GM21786 (cell line): Measurements from ENCODE around the gene BIN2.
"Not testable (repeated sequence)": the region's sequence is repeated elsewhere in the genome, so short reads cannot be mapped to it uniquely, and the experiment has no call there.

Source experiments
- ATAC-seq: cut with Tn5 transposase; IDR thresholded peaks from one replicate; pipeline ENCODE4 v1.9.1; 2021; ENCODE audit not compliant: unreplicated experiment

Gene BIN2

DNA sequence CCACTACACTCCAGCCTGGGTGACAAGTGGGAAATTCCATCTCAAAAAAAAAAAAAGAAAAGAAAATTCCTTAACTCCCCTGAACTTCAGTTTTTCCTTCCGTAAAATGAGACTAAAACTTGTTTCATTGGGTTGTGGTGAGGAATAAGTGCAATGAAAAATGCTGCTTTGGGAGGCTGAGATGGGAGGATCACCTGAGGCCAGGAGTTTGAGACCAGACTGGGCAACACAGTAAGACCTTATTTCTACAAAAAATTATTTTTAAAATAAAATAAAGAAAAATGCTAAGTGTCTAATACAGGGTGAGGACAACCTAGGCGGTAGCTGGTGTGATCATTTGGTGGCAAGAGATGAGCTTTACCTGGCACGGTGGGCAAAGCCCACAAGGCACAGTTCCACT is 60.6 kb downstream of the BIN2 start:
- ATAC-seq, result no peak

DNA sequence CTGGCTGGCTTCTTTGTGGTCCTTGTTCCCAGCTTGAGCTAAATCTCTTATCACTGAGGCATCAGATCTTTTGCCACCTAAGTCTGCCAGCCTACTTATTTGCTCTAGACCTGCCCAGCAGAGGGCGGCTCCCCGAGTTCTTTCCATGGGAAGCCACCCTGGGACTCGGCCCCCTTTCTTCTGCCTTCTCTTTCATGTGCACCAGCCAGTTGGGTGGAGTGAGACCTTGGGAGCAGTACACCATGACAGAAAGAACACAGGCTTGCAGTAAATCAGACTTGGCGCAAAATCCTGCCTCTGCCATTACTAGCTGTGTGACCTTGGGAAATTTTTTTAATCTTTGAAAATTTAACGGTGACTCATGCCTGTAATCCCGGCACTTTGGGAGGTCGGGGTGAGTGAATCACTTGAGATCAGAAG is 61.2 kb downstream of the BIN2 start:
- ATAC-seq, result no peak

DNA sequence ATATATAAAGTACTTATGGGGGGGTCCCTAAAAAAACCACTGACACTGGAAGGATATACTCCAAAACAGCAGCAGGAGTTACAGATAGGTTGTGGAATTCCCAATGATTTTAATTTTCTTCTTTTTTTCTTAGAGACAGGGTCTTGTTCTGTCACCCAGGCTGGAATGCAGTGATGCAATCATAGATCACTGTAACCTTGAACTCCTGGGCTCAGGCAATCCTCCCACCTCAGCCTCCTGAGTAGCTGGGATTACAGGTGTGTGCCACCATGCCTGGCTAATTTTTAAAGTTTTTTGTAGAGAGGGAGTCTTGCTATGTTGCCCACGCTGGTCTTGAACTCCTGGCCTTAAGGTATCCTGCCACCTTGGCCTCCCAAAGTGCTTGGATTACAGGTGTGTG is 64.4 kb downstream of the BIN2 start:
- ATAC-seq, result not testable (repeated sequence)

DNA sequence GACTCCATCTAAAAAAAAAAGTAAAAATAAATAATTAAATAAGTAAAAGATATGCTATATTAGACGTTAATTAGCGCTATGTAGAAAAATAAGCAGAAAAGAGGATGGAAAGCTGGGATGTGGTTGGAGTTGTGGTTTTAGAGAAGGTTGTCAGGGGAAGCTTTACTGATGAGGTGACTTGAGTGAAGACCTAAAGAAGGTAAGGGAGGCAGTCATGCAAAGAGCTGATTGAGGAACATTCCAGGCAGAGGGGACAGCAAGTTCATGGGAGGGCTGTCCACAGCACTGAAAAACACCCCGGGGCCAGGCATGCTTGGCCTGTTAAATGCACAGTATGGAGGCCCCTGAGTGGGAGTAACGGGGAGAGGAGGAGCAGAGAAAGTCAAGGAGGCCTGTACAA is 69.4 kb downstream of the BIN2 start:
- no peak for ATAC-seq

DNA sequence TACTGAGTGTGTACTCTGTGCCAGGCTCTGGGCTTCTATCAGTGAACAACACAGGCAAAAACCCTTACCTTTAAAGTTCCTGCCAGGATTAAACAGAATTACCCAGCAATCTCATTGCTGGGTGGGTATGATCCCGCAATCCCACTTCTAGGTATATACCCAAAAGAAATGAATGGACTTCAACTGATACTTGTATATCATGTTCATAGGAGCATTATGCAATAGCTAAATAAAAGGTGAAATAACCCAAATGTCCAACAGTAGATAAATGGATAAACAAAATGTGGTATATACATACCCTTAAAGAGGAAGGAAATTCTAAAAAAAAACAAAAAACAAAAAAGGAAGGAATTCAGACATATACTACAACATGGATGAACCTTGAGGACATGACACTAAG is 70.7 kb downstream of the BIN2 start:
- no peak for ATAC-seq

DNA sequence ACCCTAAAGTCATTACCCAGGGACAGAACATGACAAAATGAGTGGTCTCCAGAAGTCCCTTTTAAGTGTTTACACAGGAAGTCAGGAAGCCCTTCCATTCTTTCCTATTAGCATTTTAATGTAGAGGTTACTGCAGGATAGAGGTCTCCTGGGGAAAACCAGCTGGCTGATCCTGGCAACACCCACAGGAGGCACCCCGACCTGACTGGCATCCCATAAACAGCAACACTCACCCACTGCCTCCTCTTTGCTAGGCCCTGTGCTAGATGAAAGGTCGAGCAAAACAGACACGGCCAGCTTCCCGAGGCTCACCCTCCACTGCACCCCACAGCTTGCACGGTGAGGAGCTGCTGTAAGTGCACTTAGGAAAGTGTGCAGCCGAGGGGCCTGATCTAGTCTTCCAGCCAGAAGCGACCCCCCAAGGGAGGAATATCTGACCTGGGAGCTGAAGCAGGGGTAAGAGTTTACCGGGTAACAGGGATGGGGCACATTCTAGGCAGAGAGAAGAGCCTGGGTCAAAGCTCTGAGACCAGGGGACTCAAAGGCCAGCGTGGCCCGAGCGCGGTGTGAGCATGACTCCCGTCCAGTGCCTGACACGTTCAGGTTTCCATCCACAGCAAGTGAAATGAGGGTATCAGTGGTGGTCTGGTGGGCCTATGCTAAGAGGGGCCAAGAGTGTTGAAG is 76.3 kb downstream of the BIN2 start:
- ATAC-seq, result no peak

DNA sequence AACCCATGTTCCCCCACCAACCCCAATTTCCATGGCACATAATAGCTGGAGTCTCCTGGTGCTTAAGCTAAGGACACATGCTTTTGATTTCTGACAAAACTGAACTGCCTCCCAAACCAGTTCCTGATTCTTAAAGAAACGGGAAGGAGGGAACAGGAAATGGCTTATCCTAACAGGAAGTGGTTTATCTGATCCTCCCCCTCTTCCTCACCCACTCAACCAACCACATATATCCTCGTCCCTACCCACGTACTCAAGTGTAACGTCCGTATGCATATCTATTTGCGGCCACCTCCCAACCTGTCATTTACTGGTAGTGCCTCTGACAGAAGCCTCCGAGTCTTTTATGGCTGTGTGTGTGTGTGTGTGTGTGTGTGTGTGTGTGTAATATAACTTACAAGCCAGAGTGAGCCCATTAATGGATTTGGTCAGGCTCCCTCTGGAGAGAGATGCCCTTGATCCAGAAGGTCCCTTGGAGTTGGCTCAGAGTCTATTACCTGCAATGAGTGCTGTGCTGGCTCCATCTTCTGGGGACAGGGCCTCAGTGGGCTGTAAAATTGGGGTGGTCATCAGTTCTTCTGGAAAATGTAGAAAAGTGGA is 77.6 kb downstream of the BIN2 start:
- no peak for ATAC-seq

DNA sequence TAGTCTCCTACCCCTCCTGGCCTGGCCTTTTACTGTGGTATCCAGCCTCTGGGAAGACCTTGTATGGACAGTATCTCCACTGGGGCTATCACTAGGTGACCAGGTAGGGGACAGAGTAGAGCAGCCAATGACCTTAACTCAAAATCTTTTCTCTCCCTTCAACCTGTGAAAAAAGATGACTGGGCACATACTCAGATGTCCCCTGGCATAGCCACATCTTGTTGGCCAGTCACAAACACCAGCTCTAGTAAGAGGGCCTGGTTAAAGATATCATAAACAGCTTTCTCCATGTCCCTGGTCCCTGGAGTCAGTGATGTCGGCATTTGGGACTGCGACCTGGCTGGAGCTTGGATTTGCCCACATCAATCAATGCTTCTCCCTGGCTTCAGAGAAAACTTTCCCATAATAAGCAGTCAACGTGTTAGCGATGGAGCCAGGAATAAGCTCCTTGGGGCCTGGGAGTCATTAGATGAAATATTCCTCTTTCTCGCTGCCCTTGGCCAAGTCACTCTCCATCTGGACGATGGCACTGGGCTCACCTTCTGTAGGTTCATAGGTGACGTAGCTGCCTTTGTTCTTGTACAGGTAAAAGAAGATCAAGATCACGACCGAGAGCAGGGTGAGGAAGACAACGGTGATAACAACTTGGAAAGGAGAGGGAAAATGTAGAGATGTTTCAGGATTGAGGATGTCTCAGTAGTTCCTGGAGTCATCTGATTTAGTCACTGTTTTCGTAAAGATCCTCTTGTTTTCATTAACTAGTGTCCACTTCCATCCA is 78.3 kb downstream of the BIN2 start:
- ATAC-seq, result no peak

DNA sequence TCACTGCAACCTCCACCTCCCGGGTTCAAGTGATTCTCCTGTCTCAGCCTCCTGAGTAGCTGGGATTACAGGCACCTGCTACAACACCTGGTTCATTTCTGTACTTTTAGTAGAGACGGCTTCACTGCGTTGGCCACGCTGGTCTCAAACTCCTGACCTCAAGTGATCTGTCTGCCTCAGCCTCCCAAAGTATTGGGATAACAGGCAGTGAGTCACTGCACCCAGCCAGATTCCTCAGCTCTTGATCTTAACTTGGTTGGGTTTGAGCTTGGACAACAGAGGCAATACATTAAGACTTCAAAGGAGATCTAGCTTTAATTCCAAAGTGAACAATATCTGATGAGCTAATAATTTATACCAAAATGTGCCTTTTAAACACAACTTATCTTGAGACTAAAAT is 79.7 kb downstream of the BIN2 start:
- ATAC-seq, result no peak

DNA sequence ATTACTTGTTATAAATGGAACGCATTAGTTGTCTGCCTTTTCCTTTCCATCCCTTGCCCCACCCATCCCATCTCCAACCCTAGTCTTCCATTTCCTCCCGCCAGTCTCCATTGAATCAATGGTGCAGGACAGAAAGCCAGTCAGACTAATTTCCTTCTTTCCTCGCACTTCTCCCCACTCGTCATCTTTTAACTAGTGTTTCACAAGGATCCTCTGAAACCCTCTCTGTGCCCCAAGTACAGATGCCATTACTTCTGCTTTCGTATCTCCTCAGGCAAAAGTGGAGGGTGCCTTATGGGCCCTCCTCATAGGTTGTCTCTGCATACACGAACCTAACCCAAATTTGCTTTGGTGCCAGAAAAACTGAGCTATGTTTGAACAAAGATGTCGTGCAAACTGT is 81.1 kb downstream of the BIN2 start:
- no peak for ATAC-seq

DNA sequence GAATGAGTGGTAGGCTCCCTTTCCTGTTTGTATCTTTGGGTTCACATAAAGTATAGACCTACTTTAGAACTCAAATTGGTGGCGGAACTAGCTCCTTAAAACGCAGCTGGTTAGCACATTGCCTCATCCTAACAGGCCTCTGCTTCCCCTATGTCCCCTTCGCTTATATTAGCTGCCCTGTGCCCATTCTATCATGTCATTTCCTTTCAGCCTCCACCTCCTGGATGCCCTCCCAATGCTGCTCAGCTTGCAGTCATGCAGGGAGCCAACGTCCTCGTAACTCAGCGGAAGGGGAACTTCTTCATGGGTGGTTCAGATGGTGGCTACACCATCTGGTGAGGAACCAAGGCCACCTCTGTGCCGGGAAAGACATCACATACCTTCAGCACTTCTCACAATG is 81.9 kb downstream of the BIN2 start:
- ATAC-seq, result no peak

DNA sequence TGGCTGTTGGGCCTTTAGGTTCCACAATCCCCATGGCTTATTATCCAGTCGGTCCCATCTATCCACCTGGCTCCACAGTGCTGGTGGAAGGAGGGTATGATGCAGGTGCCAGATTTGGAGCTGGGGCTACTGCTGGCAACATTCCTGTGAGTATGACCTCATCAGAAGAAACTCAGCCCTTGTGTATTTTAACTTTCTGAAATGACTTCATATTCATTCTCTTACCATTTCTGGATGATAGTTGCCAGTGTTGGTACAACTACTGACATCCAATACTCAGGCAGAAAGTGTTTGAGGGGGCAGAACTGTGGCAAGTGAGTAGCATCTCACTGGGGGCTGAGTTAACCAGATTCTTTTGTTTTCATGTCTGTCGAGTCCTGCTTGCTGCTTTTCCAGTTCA is 83.0 kb downstream of the BIN2 start:
- no peak for ATAC-seq

DNA sequence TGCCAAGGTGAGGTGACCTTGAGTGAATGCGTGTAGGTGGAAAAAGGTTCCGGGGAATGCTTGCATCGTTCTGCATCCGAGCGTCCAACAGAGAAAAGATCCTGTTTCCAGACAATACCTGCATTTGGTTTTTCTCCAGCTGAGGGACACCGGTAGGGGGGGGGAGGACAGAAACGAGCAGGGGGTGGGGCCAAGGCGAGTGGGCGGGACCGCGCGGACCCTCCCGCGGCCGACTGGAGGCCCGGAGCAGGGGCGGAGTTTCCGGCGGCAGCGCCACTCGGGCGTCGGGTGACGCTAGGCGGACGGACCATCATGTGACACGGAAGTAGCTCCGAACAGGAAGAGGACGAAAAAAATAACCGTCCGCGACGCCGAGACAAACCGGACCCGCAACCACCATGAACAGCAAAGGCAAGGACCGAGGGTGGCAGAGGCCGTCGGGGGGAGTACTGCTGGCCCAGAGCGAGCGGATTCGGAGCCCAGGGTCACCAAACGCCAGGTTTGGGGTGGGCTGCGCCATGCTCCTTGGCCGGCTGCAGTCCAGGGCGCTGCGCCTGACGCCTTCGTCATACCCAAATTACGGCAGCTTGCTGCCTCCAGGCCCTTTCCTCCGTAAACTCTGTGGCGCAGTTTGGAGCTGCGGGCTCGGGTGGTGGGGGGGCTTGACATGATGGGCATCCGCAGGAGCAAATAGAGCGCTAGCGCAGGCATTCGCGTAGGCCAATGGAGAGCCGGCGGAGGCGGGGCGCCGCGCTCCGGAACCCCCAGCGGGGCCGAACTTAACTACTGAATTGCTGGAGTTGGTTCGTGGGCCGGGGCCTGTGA is 85.3 kb downstream of the BIN2 start, which contains the start of gene DAZAP2:
Gene DAZAP2 (plus strand): TSS at position 317 of the 825 bp plus-strand sequence. CDS start 82 bp downstream, at position 399.
- peak; percentile 91 for ATAC-seq

DNA sequence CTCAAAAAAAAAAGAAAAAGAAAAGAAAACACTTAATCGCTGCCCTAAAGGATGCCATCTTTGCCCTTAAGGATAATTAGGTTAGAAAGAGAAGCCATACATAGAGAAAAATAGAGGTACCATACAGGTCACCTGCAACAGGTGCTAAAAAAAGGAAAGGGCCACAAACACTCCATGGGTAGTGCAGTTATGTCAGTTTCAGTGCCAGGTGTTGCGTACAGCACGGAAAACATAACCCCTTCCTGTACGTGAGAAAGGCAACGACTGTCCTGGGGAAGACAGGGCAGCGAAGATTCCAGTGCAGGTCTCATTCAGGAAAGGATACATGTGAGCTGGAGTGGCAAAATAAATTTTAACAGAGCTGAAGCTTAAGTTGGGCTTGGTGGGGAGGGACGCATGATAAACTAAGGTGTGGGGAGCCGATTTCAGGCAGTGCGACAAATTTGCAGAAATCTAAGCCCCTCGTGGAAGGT is 85.9 kb downstream of the BIN2 start:
- no peak for ATAC-seq

DNA sequence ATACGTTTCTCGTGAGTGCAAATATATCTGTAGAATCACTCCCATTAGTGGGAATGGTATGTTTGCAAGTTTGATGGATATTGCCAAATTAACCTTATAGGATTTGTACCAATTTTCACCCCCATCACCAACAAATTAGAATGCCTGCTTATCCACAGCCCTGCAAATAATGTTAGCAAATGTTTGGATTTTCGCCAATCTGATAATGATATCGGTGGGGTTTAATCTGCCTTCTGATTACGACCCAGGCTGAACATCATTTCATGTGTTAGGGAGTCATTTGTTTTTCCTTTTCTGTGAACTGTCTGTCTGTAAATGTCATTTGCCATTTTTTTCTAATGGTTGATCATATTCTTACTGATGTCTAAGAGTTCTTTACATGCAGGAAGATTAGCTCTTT is 89.4 kb downstream of the BIN2 start:
- ATAC-seq, result no peak

DNA sequence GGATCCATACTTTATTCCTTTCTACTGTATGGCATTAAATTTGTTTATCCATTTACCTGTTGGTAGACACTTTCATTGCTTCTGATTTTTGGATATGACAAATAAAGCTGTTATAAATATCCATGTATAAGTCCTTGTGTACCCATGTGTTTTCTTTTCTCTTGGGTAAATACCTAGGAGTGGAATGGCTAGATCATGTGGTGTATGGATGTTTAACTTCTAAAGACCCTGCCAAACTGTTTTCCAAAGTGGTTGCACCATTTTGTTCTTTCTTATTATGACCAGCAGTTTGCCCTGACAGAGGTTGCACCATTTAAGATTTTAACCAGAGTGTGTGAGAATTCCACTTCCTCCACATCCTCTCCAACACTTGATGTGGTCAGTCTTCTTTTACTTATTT is 91.3 kb downstream of the BIN2 start:
- no peak for ATAC-seq
